GM18519 (cell line): ENCODE measurements around the gene CYSTM1.
A peak's percentile ranks its signal among the peaks of the same experiment; 100 is the strongest.
"Not testable (repeated sequence)": the region's sequence is repeated elsewhere in the genome, so short reads cannot be mapped to it uniquely, and the experiment has no call there.

Experiments
- ATAC-seq: cut with Tn5 transposase; IDR thresholded peaks from one replicate; pipeline ENCODE4 v1.9.1; 2021; ENCODE audit warnings: mild to moderate bottlenecking, moderate library complexity; ENCODE audit not compliant: unreplicated experiment, low FRiP score

The CYSTM1 gene

GRCh38 chr5:140175367-140176030 is 511 bp downstream of the CYSTM1 start:
- ATAC-seq: peak; percentile 27

DNA sequence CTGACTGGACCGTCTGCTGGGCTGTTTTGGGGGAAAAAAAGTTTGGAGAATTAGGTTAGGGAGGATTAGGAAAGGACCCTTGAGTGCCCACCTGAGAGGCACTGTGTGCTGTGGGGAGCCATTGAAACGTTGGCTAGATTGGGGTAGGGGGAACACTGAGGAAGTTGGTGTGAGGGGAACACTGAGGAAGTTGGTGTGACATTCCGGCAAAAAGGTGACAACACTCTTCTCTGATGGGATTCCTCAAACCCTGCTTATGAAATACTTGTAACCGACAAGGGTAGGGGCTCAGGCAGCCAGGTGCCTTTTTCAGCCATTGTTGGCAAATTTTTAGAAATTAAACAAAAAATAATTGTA is 1.0 kb downstream of the CYSTM1 start:
- ATAC-seq: no peak

GRCh38 chr5:140178086-140178410 is 3.1 kb downstream of the CYSTM1 start:
- no peak for ATAC-seq

DNA sequence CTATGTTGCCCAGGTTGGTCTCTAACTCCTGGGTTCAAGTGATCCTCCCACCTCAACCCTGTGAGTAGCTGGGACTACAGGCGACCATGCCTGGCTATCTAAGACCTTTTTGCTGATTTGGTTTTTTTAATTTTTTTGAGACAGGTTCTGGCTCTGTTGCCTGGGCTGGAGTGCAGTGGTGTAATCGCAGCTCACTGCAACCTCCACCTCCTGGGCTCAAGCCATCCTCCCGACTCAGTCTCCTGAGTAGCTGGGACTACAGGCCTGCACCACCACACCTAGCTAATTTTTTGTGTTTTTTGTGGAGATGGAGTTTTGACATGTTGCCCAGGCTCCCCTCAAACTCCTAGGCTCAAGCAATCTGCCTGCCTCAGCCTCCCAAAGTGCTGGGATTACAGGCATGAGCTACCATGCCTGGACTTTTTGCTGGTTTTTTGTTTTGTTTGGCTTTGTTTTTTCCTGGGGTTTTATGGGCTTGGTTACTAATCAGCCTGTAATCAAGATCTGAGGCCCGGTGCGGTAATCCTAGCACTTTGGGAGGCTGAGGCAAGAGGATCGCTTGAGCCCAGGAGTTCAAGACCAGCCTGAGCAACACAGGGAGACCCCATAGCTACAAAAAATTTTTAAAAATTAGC is 3.6 kb downstream of the CYSTM1 start:
- ATAC-seq: no peak

DNA sequence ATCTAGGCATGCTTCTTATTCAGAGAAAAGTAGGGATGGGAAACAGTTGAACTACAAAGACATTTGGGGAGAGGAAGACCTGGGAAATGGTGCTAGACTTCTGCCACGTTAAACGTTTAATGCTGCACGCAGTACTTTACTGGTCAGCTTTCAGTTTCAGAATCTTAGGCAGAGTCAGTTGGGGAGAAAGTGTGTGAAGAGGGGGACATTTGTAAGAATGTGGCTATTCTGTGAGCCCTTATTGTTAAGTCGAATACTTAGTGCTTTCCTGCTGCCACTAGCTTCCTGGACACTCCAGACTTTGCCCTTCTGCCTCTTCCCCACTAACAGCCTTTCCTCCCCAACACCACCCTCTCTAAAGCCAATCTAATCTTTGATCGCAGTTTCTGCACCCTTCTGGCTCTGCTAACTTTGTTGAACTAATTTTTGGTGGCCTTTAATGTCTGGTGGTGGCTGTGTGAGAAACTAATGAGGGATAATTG is 6.1 kb downstream of the CYSTM1 start:
- no peak for ATAC-seq

GRCh38 chr5:140181525-140181924 is 6.5 kb downstream of the CYSTM1 start:
- ATAC-seq: no peak

DNA sequence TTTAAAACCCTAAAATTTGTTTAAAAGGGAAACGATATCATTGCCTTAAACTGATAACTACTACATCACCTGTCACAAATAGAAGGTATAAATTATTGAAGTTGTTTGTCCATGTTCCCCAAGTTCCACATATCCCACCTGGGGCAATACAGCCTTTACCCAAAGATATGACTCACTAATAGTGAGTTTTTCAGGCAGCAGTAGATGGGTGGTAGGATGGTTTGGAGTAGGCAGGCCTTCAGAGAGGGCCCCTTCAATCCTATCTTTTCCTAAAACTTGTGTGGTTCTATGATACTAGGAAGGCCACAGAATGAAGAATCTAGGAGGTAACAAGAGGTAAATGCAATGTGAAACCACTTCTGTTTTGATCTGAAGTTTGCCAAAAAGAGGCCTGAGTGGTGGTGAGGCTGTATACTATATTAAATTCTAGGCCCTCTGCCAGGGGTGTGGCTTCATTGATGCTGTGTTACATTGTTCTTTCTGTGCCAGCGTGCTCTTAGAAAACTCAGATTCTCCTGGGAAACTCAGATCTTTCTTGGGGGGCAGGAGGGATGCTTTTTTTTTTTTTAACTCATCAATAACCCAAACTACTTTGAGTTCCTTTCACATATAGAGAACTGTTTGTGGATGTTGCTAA is 7.2 kb downstream of the CYSTM1 start:
- no peak for ATAC-seq

- ATAC-seq: no peak
Measured at GRCh38 chr5:140182803-140183367, 7.9 kb downstream of the CYSTM1 start.

- ATAC-seq: no peak
Measured at GRCh38 chr5:140185409-140185808, 10.4 kb downstream of the CYSTM1 start.

DNA sequence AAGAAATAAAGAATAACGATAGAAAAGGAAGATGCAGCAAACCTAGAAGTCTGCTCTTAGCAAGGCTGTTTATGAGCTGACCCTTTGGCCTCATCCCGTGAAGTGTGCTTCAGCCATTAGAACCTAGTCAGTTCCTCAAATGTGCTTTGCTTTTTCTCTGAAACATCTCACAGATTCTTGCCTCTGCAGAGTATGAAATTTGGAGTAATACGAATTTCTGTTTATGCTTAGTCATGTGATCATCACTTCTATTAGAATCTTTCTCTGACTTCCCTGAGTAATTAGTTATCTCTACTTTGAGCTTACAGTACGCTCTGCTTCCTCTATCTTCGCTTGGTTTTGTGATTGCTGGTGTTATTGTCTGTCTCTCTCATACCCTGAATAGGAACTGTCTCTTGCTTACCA is 11.3 kb downstream of the CYSTM1 start:
- ATAC-seq: no peak

DNA sequence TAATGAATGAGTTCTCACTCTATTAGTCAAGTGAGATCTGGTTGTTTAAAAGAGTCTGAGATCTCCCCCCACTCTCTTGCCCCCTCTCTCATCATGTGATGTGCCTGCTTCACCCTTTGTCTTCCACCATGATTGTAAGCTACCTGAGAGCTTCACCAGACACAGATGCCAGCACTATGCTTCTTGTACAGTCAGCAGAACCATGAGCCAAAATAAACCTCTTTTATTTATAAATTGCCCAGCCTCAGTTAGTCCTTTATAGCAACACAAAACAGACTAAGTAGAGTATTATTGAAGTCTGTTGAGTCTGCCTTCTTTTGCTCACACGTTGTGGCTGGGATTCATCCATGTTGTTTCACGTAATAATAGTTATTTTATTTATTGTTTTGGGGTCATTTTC is 14.3 kb downstream of the CYSTM1 start:
- no peak for ATAC-seq

GRCh38 chr5:140189977-140190871 is 15.2 kb downstream of the CYSTM1 start:
- ATAC-seq: no peak

- ATAC-seq: no peak
Measured at GRCh38 chr5:140190872-140191218, 15.9 kb downstream of the CYSTM1 start.

DNA sequence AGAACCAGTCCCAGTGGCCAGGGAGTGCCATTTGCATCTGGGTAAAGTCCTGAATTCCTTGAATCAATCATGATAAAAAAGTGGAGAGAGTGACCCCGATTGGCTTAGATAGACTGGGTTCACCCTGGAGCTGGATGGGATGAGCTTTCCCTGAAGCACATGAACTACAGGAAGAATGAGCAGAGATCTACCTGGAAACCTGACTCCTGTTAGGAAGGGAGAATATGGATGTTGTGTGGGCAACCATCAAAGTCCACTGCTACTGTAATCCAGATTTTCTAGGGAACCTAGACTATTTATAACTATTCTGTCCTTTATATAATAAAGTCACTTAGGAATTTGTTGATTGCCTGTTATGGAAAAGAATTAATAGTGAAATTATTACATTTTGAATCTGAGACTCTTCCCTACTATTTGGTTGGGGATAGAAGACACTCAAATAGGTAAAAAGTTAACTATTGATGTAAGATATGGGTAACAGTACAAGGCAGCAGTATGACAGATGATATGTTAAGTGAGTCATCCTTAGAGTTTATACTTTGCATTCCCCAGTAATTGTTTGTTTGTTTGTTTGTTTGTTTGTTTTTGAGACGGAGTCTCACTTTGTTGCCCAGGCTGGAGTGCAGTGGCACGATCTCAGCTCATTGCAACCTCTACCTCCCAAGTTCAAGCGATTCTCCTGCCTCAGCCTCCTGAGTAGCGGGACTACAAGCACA is 17.9 kb downstream of the CYSTM1 start:
- ATAC-seq: no peak

DNA sequence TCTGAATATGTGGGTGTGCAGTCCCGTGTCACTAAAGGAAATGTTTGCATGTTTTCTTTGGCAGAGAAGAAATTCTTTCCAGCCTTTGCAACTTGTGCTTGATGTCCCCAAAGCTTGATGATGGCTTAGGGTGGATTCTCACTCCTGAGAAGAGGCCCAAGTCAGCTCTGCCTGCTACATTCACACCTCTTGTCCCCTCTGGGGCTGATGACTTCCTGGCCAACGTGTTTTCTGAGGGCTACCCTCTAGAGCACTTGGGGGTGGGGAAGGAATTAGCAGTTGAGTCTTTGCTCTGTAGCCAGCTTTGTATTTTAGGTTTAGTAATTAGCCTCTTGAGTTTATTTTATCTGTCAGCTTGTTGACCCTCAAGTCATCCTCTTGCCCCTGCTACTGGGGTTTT is 19.7 kb downstream of the CYSTM1 start:
- ATAC-seq: no peak

- ATAC-seq: no peak
Measured at GRCh38 chr5:140196115-140196814, 21.3 kb downstream of the CYSTM1 start.

GRCh38 chr5:140197023-140197422 is 22.0 kb downstream of the CYSTM1 start:
- no peak for ATAC-seq

GRCh38 chr5:140198915-140199314 is 23.9 kb downstream of the CYSTM1 start:
- ATAC-seq: not testable (repeated sequence)

GRCh38 chr5:140202078-140202477 is 27.1 kb downstream of the CYSTM1 start:
- no peak for ATAC-seq

DNA sequence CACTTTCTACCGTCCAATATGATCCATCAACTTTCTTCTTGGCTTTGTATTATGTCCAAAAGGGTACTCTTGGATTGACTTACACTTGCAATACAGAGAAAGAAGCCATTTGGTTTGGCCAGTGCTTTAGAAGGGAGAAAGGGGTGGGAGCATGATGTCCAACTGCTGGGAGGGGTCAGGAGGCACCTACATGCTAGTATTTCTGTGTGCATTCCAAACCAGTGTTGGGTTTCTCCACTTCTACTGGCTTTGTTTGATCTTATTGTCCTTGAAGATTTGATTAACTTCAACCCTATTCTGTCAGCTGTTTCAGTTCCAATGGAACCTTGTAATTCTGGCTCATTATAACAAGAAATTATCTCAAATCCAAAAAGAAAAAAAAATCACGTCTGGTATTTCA is 27.6 kb downstream of the CYSTM1 start:
- ATAC-seq: no peak
